ENCODE results near the gene CGGBP1.

Gene CGGBP1

DNA sequence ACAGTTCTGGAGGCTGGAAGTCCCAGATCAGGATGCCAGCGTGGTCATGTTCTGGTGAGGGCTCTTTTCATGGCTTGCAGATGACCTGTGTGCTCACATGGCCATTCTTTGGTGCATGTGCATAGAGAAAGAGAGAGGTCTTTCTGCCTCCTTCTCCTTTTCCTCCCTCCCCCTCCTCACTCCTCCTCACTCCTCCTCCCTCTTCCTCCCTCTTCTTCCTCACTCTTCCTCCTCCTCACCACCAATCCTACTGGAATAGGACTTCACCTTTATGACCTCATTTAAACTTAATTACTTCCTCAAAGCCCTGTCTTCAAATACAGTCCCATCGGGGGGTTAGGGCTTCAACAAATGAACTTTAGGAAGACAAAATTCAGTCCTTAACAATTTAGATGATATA is 24.0 kb upstream of the CGGBP1 start:
- H3K4me3 ChIP-seq (ENCODE audit: low read depth, low read length) = no peak overlapping the region
- TF ChIP-seq, protein P1, sequence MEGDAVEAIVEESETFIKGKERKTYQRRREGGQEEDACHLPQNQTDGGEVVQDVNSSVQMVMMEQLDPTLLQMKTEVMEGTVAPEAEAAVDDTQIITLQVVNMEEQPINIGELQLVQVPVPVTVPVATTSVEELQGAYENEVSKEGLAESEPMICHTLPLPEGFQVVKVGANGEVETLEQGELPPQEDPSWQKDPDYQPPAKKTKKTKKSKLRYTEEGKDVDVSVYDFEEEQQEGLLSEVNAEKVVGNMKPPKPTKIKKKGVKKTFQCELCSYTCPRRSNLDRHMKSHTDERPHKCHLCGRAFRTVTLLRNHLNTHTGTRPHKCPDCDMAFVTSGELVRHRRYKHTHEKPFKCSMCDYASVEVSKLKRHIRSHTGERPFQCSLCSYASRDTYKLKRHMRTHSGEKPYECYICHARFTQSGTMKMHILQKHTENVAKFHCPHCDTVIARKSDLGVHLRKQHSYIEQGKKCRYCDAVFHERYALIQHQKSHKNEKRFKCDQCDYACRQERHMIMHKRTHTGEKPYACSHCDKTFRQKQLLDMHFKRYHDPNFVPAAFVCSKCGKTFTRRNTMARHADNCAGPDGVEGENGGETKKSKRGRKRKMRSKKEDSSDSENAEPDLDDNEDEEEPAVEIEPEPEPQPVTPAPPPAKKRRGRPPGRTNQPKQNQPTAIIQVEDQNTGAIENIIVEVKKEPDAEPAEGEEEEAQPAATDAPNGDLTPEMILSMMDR (IDR thresholded peaks at IDR 0.05; ENCODE audit: low read depth, low read length) = no peak

DNA sequence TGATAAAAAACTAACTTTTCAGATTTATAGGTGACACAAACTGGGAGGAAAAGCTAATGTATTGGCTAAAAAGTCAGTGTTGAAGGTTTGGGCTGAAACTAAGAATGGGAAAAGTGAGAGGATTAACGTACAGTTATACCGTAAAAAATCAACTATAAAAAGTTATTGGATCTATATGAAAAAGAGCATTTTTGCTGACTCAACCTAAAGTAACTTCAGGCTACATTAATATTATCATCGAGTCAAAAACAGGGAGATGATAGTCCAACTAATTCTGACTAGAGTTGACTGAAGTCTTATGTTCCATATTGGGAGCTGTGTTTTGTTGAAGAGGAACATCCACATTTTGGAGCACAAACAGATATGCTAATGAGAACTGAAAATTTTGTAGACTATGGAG is 20.1 kb upstream of the CGGBP1 start:
- H3K4me3 ChIP-seq (ENCODE audit: low read depth, low read length) = no peak overlapping the region
- TF ChIP-seq, protein P1 (IDR thresholded peaks at IDR 0.05; ENCODE audit: low read depth, low read length) = no peak

DNA sequence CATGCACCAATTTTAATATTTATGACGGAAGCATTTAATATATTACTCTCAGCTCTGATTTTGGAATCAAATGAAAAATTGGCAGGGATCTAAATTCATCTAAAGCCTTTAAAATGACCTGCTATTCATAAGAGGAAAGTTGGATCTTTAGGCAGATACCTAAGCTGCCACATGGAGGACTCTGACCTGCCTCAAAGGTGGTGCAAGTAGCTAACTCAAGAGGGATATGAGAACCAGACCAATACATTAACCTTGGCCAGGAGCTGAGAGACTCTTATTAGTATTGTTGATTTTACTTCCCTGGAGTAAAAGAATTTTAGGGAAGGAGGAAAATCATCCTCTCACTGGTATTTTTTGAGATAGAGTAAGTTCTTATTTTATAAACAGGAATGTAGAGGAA is 17.9 kb upstream of the CGGBP1 start:
- no peak overlapping the region for H3K4me3 ChIP-seq (ENCODE audit: low read depth, low read length)
- TF ChIP-seq, protein P1 (IDR thresholded peaks at IDR 0.05; ENCODE audit: low read depth, low read length) = no peak

DNA sequence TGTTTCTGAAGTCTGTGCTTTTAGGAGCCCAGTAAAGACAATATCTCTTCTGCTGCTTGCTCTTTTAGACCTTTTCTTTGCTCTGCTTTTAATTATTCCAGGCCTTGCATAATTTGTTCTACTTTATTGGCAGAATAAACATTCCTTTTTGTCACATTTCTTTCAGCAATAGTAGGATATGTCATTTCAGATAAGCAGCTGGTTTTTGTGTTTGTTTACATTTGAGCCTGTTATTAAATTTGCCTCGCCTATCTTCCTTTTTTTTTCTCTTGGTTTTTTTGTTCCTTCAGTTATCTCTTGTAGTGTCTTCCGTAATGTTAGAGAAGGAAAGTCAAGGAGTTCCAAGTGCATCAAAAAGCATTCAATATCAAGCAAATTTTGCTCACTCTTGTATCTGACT is 16.7 kb upstream of the CGGBP1 start:
- no peak overlapping the region for H3K4me3 ChIP-seq (ENCODE audit: low read depth, low read length)
- TF ChIP-seq, protein P1 (IDR thresholded peaks at IDR 0.05; ENCODE audit: low read depth, low read length) = no peak

DNA sequence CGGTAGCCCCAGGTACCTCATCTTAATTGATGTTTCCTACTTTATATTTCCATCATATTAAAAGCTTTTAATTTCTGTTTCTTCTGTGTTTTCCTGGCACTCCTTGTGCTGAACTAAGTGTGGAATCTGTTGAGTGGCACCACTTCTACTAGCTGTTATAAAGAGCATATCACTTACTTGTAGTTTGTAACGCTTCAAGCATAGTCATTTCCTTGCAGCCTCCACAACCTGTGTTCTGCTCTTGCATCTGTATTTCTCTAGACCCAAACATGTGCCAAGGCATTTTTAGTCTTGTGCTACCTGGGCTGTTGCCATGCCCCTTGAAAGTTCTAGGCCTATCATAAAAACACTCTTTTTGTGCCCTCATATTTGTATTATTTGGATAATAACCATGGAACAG is 16.3 kb upstream of the CGGBP1 start:
- TF ChIP-seq, protein P1 (IDR thresholded peaks at IDR 0.05; ENCODE audit: low read depth, low read length) = no peak
- no peak overlapping the region for H3K4me3 ChIP-seq (ENCODE audit: low read depth, low read length)

DNA sequence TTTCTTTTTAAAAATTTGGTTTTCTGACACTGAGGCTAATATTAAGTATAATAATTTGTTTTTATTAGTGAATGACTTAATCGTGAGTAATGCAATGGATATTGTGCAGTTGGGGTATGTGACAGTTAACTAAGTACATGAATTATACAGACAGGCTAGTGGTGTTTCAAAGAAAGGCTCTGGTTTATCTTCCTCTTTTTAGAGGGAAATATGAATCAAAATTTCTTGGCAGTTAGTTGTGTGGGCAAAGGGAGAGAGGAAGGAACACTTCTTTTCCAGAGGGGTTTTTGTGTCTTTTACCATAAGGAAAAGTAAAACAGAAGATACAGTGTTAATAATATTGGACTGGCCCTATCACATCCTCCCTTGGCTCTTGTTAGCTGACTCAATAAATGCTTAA is 2.9 kb upstream of the CGGBP1 start:
- TF ChIP-seq, protein P1 (IDR thresholded peaks at IDR 0.05; ENCODE audit: low read depth, low read length) = no peak
- H3K4me3 ChIP-seq (ENCODE audit: low read depth, low read length) = no peak overlapping the region

DNA sequence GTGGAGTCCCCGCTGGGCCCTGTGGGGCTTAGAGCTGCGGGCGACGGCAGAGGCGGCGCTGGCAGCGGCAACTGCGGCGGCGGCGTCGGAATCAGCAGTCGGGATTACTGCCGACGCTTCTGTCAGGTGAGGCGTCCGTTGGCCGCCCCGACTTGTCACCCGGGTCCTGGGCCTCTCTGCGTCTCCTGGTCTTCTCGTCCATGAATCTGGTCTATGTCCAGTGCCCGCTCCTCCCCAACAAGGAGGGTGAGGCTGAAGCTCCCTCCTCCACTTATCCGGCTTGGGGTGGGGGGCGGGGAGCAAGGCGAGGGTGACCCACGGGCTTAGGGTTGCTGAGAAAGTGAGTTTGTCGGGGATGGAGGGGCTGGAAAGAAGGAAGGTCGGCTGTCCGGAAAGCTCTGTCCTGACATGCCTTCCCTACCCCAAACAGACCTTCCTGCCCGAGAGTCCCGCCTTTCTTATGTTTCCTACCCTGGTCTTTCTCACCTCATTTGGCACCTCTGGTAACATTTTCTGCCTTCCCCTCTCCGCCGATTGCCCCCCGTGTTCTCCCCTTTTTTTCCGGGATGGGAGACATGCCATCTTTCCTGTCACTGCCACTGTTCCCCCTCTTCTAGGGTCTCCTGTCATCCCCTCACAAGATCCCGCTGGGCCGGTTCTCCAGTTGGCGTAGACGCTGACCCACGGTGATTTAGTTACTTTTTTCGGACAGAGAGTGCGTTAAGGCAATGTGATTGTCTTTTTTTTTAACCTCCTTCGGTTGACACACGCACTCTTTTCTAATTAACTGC is 770 bp upstream of the CGGBP1 start:
- H3K4me3 ChIP-seq (ENCODE audit: low read depth, low read length) = peak overlapping the region; percentile 94
- TF ChIP-seq, protein P1 (IDR thresholded peaks at IDR 0.05; ENCODE audit: low read depth, low read length) = no peak
